Panc1 (cell line): ENCODE measurements around the gene FBXL14.

ENCODE experiments used
- TCF7L2 ChIP-seq: IDR thresholded peaks from 2 replicates; pipeline ENCODE4 v1.6.1; 2011; ENCODE audit warnings: mild to moderate bottlenecking, low read depth, low read length, inconsistent platforms
- TF ChIP-seq, protein P1 (sequence below): fragments of 450-650 bp; IDR thresholded peaks from 2 replicates; pipeline ENCODE4 v1.5.1; 2017; ENCODE audit warnings: mild to moderate bottlenecking

DNA sequence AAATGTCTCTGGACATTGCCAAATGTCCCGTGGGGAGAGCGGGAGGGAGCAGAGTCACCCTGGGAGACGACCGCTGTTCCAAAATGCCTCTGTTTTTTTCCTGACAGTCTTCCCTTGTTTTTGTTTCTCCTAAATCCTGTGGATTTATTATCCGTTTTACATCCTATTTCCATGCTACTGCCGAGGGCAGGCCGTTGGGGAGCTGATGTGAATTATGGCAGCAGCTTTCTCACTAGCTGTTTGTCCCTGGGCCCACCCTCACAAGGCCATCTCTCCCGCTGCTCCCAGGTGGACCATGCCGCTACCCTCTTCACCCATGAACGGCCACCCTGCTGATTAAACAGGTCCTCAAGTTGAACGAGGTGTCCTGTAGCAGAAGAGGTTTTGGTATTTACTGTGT lies 55.2 kb downstream of the FBXL14 start:
- TF ChIP-seq, protein P1, sequence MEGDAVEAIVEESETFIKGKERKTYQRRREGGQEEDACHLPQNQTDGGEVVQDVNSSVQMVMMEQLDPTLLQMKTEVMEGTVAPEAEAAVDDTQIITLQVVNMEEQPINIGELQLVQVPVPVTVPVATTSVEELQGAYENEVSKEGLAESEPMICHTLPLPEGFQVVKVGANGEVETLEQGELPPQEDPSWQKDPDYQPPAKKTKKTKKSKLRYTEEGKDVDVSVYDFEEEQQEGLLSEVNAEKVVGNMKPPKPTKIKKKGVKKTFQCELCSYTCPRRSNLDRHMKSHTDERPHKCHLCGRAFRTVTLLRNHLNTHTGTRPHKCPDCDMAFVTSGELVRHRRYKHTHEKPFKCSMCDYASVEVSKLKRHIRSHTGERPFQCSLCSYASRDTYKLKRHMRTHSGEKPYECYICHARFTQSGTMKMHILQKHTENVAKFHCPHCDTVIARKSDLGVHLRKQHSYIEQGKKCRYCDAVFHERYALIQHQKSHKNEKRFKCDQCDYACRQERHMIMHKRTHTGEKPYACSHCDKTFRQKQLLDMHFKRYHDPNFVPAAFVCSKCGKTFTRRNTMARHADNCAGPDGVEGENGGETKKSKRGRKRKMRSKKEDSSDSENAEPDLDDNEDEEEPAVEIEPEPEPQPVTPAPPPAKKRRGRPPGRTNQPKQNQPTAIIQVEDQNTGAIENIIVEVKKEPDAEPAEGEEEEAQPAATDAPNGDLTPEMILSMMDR, result no peak
- TF ChIP-seq TCF7L2, result no peak
